GM18907 (cell line): ENCODE data around the gene KRTAP10-8.
"Not testable (repeated sequence)": the region's sequence is repeated elsewhere in the genome, so short reads cannot be mapped to it uniquely, and the experiment has no call there.

ENCODE experiments used
- ATAC-seq: cut with Tn5 transposase; IDR thresholded peaks from one replicate; pipeline ENCODE4 v1.9.1; 2021; ENCODE audit warnings: mild to moderate bottlenecking, moderate library complexity; ENCODE audit not compliant: unreplicated experiment

Gene KRTAP10-8

DNA sequence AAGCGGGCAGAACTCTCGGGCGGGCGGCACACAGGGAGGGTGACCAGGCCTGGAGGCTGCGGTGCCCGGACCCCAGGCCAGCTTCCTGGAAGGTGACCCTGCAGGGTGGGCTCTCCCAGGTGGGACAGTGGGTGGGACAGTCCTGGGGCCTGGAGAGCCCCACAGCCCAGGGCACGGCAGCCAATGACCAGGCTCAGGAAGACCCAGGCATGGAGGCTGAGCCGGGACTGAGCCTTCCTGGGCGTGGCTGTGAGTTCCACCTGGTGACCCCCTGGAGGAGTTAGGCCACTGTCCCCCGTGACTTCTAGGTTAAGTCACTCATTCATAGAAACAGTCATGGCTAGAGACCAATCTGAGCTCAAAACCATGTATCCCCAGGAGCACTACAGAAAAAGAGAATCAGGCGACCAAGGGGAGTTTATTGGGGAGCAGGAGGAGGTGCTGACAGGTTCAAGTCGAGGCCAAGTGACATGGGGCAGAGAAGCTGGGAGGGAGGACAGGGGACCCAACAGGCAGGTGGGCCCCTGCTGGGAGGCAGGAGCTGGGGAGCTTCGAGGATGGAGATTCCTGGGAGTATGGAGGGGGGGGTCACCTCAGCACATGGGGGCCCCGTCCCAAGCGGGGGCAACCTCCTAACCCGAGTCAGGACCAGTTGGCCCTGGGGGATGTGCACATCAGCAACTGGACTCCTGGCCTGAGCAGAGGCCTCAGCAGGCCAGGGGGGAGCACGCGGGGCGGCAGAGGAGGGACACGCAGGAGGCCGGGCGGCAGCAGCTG, 32.6 kb upstream of the KRTAP10-8 start:
- no peak for ATAC-seq

DNA sequence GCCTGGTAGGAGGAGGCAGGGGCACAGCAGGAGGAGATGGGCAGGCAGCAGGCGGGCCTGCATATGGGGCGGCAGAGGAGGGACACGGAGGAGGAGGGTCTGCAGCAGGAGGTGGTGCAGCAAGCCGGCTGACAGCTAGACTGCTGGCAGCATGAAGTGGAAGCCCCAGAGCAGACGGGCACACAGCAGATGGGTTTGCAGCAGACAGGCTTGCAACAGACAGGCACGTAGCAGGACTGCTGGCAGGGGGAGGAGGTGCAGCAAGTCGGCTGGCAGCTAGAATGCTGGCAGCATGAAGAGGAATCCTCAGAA, 32.1 kb upstream of the KRTAP10-8 start:
- ATAC-seq: no peak

DNA sequence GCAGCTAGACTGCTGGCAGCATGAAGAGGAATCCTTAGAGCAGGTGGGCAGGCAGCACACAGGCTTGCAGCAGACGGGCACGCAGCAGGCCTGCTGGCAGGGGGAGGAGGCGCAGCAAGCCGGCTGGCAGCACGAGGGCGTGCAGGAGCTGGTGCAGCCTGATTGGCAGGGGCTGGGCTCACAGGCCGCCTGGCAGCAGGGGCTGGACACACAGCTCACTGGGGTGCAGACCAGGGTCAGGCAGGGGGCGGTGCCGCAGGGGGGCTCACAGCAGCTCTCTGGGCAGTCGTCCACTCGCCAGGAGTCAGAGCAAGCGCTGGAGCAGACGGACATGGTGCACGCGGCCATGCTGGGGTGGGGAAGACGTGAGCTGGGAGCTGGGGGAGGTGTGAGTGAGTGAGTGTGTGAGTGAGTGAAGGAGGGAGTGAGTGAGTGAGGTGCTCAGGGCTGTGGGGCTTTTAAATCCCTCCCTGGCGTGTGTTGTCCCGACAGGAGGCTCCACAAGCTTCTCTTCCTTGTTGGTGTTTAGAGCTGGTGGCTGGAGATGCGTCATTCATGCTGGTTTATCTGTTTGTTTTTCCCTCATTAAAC, 31.6 kb upstream of the KRTAP10-8 start, which contains the start of gene KRTAP10-5:
Gene KRTAP10-5, minus strand, starts transcription at position 374 of the 591 bp plus-strand sequence. Its CDS starts 26 bp downstream, at position 348.
- ATAC-seq: not testable (repeated sequence)

DNA sequence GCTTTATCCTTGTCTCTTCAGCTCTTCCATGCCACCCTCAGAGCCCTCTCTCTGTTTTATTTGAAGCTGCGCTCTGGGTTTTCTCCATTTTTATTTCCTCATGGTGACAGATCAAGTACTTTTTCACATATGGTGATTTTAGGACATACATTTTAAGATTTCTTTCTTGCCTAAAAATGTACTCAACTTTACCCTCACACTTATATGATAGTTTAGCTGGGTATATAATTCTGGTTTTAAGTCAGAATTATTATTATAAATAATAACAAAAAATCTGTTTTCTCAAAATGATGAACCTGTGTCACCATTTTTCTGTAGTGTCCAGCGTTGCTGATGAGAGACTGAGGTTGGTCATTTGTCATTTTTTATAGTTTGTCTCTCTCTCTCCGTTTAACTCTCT, 30.7 kb upstream of the KRTAP10-8 start:
- ATAC-seq: no peak

DNA sequence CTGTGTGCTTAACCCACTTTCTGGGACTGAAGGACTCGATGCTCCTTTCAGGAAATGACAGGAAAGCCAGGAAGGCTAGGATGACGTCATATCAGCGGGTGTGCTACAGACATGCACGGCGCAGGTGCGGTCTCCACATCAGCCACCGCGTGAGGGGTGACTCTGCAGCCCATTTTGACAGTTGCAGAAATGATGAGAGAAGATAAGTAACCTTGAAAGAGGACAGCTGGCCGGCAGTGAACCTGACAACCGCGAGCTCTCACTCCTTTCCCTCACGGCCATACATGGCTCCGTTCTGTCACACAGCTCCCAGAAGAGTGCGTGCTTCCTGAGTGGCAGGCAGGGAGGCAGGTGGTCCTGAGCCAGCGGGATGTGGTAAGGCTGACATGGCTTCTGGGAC, 29.8 kb upstream of the KRTAP10-8 start:
- no peak for ATAC-seq

DNA sequence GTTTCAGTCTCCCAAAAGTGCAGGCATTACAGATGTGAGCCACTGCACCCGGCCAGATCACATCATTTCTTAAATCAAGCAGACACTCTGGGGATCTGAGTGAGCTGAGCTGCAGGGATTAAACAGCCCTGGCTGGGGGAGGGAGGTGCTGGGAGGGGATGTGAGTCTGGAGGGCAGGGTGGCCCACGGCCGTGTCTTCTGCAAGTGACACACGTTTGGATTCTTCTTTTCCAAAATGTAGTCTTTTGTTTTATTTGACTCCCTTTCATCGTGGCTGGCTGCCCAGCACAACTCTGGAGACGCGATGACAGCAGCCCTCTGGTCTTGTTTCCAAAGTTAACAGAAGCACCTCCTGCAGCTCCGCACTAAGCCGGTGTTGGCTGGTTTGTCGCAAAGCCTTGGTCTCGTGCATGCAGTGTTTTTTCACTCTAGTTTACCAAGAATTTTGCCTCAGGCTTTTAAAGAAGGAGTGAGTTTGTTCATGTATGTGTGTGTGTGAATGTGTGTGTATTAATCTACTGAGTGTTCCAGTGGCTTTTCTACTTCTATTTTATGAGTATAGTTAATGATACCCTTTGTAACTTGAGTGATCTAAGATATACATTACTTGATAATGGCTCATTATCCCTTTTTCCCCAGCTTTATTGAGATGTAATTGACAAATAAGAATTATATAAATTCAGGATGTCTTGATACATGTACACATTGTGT, 28.6 kb upstream of the KRTAP10-8 start:
- ATAC-seq: no peak

DNA sequence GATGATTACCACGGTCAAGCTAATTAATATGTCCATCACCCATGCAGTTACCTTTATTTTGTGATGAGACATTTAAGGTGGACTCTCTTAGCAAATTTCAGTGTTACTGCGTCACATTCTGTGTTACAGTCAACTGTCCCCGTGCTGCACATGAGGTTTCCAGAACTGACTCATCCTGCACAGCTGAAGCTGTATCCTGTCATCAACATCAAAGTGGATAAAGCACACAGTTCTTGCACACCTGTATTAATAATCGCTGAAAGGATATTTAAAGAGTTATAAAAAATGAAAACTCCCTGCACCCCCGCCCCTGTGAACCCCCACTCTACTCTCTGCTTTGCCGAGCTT, 28.1 kb upstream of the KRTAP10-8 start:
- ATAC-seq: no peak

DNA sequence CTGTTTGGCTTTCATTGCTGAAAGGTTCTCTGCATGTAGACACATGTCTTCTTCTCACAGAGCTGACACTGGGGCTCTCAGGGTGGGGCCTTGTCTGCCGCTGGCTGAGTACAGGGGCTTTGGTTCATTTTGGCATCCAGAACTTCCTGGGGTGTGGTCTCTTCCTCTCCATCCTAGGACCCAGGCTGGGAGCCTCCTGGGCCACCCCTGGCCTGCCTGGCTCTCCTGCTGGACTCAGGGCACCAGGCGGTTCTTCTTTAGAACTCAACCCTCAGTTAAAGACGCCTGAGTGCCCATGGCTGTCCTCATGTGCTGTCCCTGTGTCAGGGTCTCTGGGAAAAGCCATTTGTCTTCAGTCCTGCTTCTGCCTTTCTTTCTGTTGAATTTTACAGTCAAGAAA, 26.0 kb upstream of the KRTAP10-8 start:
- ATAC-seq: no peak

DNA sequence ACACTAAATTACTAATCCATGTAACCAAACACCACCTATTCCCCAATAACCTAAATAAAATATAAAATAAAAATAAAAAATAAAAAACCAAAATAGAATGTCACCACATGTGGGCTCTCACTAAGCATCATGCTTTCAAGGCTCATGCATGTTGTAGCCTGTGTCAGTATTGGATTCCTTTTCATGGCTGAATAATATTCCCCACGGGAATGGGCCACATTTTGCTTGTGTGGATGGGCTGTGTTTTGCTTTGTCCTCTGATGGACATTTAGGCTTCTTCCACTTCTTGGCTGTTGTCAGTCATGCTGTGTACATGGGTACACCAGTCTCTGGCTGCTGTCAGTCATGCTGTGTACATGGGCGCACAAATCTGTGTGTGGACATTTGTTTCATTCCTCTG, 22.8 kb upstream of the KRTAP10-8 start:
- ATAC-seq: no peak

DNA sequence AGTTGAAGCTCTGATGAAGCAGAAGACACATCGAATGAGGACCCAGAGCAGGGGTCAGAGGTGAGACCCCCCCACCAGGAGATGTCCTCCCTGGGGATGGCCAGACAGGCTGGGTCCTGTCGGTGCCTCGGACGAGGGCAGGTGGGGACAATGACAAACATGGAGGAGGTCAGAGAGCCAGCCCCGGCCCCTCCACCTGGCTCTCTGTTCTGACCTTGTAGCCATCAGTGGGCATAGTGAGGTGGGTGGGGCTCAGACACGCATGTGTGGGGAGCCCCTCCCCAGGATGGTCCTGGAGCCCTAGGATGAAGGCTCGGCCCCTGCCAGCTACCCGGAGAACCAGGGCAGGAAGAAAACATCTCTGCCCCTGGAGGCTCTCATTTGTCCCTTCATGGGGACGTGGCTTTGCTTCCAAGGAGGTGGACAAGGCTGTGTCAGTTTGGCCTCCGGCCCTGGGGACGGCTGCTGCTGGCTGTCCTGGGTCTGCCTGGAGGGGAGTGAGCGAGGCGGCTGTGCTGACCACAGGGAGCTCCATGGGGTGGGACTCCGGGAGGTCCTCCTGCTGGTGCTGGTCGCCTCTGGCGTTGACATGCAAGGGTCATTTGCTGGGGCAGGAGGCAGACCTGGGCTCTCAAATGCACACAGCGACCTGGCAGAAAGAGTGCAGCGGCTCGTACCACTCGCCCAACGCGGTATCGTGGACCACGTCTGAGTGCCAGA, 22.1 kb upstream of the KRTAP10-8 start:
- no peak for ATAC-seq

DNA sequence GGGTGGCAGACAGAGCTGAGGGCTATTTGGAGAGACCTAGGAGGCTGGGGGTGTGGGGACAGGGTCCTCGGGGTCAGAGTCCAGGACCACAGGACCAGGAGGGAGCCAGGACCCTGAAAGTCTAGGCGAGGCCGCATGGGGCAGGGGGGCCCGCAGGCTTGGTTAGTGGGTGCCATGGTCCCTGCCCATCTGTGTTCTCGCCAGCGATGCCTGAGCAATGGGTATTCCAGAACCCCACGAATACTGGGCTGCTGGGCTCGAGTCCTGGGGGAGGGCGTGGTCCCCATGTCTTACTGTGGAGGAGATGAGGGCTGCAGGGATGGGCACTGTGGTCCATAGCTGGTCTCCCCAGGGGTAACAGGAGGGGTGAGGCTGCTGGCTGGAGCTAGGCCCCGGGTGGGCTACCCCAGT, 21.6 kb upstream of the KRTAP10-8 start:
- ATAC-seq: no peak

DNA sequence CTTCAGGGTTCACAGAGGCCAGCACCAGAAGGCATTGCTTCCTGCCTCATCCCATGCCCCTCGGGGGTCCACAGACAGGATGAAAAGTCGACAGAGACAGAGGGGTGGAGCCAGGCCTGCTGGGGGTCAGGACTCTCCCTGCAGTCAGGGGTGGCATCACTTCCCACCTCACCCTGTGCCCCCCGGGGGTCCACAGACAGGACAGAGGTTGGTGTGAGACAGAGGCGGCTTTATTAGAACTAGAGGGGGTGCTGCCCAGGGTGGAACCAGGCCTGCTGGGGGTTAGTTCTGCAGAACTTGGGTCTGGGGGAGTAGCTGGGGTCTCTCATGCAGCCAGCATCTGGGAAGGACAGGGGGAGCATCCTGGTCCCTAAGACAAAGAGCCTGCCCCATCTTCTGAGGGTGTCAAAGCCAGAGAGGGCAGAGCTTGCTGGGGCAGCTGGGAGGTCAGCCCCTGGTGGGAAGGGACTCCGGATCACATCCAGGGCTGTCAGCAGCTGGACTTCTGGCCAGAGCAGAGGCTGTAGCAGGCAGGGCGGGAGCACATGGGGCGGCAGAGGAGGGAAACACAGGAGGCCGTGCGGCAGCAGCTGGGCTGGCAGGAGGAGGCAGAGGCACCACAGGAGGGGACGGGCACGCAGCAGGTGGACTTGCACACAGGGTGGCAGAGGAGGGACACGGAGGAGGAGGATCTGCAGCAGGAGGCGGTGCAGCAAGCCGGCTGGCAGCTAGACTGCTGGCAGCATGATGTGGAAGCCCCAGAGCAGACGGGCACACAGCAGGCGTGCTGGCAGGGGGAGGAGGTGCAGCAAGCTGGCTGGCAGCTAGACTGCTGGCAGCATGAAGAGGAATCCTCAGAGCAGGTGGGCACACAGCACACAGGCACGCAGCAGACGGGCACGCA, 20.7 kb upstream of the KRTAP10-8 start:
- not testable (repeated sequence) for ATAC-seq

DNA sequence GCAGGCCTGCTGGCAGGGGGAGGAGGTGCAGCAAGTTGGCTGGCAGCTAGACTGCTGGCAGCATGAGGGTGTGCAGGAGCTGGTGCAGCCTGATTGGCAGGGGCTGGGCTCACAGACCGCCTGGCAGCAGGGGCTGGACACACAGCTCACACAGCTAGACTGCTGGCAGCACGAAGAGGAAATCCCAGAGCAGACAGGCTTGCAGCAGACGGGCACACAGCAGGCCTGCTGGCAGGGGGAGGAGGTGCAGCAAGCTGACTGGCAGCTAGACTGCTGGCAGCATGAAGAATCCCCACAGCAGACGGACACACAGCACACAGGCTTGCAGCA, 20.1 kb upstream of the KRTAP10-8 start:
- ATAC-seq: not testable (repeated sequence)

DNA sequence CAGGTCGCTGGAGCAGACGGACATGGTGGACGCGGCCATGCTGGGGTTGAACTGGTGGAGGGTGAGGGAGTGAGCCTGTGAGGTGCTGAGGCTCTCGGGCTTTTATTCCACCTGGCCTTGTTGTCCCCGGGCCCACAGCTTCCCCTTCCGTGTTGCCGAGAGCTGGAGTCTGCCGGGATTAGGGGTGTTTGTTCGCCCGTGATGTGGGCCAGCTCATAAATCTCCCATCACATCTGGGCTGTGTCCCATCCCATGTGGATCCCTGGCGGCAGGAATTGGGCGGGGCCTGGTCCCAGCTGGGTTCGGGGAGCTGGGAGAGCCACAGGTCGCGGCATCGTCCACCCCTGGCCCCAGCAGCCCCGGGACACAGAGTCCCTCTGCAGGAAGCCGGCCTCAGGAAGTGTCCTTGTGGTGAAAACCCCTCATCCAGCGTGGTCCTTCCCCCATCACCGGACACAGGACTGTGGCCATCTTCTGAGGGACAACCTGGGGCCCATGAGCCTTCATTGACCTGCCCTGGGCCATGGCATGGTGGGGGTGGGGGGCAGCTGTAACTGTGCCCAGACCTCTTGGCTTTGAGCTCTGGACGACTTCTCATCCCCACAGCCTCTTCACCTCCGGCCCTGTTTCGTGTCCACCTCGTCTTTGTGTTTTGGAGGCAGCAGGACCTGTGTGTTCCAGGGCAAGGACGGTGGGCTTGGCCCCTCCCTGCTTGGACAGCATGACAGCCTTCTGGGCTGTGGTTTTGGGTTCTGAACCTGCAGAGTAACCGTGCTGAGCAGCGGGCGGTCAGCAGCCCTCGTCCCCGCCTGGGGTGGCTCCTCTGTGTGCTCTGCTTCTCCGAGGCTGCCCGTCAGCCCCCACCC, 19.2 kb upstream of the KRTAP10-8 start, which contains the start of gene KRTAP10-6:
Gene KRTAP10-6, minus strand, starts transcription at position 60 of the 866 bp plus-strand sequence. Its CDS starts 21 bp downstream, at position 39.
- no peak for ATAC-seq

DNA sequence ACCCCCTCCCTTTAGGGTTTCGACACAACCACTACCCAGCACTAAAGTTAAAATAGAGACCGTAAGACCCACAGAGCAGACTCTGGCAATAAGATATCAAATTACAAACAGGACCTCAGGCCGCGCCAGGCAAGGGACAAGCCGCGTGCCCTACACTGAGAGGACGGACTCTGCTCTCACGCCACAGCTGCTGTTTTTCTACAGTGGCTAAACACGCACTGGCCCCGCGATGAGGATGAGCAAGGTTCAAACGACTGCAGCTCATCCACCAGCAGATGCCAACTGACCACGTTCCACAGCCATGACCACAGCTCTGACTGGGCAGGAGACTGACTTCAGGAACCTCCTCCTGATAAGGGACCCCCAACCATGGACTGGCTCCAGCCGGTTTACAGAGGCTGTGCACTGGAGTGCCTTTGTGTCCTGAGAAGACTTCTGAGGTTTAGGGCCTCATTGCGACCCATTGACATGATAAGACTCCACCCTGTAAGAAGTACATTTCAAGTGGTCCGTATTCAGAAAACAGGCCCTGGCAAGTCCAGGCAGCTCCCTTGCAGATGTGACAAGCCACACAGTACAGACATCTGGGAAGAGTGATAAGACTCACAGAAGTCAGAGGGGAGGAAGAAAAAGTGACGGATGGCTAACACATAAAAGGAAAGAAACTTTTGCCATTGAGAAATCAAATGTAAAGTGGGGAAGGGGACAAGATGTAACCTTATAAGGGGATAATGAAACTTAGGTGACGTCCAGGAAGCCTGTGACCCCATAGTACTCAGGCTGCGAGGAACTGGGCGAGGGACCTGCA, 18.1 kb upstream of the KRTAP10-8 start:
- ATAC-seq: no peak

DNA sequence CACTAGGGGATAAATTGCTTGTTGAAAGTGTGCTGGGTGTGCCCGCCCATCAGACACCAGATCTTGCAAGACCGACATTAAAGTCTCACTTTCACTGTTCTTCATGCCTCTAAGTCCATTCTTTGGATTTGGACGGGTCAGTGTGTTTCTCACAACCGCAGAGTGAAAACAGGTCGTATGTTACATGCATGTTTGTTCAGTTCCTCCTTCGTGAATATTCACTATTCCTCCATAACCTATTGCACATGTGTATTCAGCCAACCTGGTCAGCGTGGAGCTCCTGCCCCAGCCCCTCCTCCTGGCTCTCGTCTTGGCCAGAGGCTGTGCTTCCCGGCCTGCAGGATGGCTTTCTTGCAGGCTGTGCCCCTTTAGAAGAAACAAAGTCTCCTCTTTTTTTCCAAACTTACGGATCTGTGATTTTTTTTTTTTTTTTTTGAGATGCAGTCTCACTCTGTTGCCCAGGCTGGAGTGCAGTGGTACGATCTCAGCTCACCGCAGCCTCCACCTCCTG, 17.4 kb upstream of the KRTAP10-8 start:
- ATAC-seq: no peak

DNA sequence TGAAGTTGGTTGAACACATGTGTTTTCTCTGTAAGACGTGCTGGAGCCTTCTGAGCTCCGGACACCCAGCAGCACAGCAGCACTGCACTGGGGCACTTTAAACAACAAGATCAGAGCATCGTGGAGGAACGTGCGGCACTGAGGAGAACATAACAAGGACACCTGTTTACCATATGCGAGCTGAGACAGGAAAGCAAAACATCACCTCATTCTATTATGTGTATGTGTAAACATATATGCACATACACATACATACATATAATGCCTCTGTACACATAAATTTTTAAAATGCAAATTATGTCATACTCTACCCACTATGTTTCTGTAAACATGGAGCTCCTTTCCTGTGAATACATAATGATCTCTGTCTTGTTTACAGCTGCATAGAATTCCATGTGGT, 16.4 kb upstream of the KRTAP10-8 start:
- ATAC-seq: no peak

DNA sequence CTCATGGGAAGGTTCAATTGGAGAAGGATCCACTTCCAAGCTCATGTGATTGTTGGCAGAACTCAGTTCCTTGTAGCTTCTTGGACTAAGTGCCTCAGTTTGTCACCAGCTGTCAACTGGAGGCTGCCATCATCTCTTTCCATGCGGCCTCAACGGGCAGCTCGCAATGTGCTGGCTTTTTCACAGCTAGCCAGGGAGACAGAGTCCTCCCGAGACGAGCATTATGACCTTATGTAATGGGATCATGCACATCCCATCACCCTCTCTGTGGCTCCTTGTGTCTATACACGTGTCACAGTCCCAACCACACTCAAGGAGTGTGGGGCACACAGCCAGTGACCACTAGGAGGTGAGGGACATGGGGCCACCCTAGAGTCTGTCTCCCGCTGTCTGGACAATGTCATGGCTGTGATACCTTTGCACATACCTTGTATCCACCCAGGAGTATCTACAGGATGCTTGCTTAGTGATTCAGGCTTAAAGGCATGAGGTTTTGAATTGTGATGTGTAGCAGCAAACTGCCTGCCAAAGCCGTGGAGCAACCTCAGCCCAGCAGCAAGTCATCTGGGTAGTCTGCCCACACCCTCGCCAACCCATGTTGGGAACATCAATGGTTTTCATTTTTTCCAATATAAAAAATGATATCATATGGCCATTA, 15.7 kb upstream of the KRTAP10-8 start:
- no peak for ATAC-seq
